BLaER1 (cell line): ENCODE measurements around the gene ESYT3.
"Not testable (repeated sequence)": the region's sequence is repeated elsewhere in the genome, so short reads cannot be mapped to it uniquely, and the experiment has no call there.

Experiments
- H3K27ac ChIP-seq: shearing (Covaris generic); formaldehyde crosslinking; 2 replicates; pipeline ENCODE4 v1.8.1; 2022
- H3K27me3 ChIP-seq: shearing (Covaris generic); formaldehyde crosslinking; 2 replicates; pipeline ENCODE4 v1.8.1; 2022
- H3K36me3 ChIP-seq: shearing (Covaris generic); formaldehyde crosslinking; 2 replicates; pipeline ENCODE4 v1.8.1; 2022
- H3K4me1 ChIP-seq: shearing (Covaris generic); formaldehyde crosslinking; 2 replicates; pipeline ENCODE4 v1.8.1; 2022
- H3K4me2 ChIP-seq: shearing (Covaris generic); formaldehyde crosslinking; 2 replicates; pipeline ENCODE4 v1.8.1; 2022
- H3K4me3 ChIP-seq: shearing (Covaris generic); formaldehyde crosslinking; 2 replicates; pipeline ENCODE4 v1.8.1; 2022
- H3K9ac ChIP-seq: shearing (Covaris generic); formaldehyde crosslinking; 2 replicates; pipeline ENCODE4 v1.8.1; 2022
- H3K9me3 ChIP-seq: shearing (Covaris generic); formaldehyde crosslinking; 2 replicates; pipeline ENCODE4 v1.8.1; 2022
- H4K20me1 ChIP-seq: shearing (Covaris generic); formaldehyde crosslinking; 2 replicates; pipeline ENCODE4 v1.8.1; 2022
- Cebpa-rat ChIP-seq: shearing (Covaris generic); IDR thresholded peaks from 2 replicates; pipeline ENCODE4 v1.8.1; 2022

The ESYT3 gene

DNA sequence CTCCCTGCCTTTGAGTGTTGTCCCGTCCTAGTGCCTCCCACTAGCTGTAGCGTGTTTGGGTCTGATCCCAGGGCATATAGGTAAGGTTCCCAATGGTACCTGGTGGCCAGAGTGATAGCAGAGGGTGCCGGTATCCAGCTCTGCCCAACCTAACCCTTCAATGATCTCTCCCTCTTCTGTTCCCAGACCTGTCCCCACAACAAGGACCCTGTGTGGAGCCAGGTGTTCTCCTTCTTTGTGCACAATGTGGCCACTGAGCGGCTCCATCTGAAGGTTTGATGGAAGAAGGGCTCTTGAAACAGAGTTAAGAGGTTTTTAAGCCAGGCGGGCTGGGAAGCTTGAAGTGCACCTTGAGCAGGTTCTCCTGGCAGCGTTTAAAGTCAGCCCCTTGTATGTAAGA, 35.5 kb downstream of the ESYT3 start:
- Histone ChIP-seq H3K27ac (no peak overlapping the region), H3K9me3 (no peaks in the 10 kb centered on the region), H3K27me3 (no peaks in the 10 kb centered on the region), H3K36me3 (no peaks in the 10 kb centered on the region), H3K9ac (no peak overlapping the region), H4K20me1 (no peaks in the 10 kb centered on the region), H3K4me3 (no peak overlapping the region), H3K4me1 (no peaks in the 10 kb centered on the region), H3K4me2 (no peak overlapping the region)
- TF ChIP-seq Cebpa-rat, result no peak

DNA sequence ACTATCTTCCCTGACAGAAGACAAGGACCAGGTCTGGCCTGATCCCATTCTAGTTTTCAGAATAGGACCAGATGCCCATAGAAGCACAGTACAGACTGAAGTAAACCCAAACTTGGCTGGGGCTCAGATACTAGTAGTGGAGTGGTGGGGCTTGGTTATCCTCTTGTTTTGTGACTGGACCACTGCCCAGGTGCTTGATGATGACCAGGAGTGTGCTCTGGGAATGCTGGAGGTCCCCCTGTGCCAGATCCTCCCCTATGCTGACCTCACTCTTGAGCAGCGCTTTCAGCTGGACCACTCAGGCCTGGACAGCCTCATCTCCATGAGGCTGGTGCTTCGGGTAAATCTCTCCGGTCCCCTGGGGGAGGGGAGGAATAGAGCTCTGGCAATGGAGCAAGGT, 36.3 kb downstream of the ESYT3 start:
- H3K27ac ChIP-seq, result no peak overlapping the region
- H3K36me3 ChIP-seq, result no peaks in the 10 kb centered on the region
- no peak overlapping the region for H3K4me3 ChIP-seq
- H3K27me3 ChIP-seq, result no peaks in the 10 kb centered on the region
- no peak overlapping the region for H3K9ac ChIP-seq
- H4K20me1 ChIP-seq, result no peaks in the 10 kb centered on the region
- no peak for TF ChIP-seq Cebpa-rat
- no peaks in the 10 kb centered on the region for H3K9me3 ChIP-seq
- H3K4me1 ChIP-seq, result no peaks in the 10 kb centered on the region
- H3K4me2 ChIP-seq, result no peak overlapping the region

DNA sequence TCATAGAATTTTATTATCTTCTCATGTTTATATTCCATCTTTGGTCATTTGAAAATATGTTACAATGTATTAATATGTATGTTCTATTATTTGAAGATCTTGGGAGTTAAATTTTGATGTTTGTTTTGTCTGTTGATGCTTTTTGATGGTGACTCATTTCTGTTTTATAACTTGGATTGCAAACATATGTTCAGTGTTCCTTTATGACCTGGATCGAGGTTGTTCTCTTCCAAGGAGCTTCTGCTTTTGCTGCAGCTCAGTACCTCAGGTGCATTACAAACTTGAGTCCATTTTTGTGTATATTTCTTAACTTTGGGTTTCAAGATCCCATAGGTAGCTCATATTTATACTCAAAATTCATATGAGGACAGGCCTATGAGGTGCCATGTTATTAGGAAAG, 37.1 kb downstream of the ESYT3 start:
- Histone ChIP-seq H3K27me3 (no peaks in the 10 kb centered on the region), H4K20me1 (no peaks in the 10 kb centered on the region), H3K27ac (no peak overlapping the region), H3K4me1 (no peaks in the 10 kb centered on the region), H3K4me3 (no peak overlapping the region), H3K4me2 (no peak overlapping the region), H3K9me3 (no peaks in the 10 kb centered on the region), H3K36me3 (no peaks in the 10 kb centered on the region), H3K9ac (no peak overlapping the region)
- no peak for TF ChIP-seq Cebpa-rat

DNA sequence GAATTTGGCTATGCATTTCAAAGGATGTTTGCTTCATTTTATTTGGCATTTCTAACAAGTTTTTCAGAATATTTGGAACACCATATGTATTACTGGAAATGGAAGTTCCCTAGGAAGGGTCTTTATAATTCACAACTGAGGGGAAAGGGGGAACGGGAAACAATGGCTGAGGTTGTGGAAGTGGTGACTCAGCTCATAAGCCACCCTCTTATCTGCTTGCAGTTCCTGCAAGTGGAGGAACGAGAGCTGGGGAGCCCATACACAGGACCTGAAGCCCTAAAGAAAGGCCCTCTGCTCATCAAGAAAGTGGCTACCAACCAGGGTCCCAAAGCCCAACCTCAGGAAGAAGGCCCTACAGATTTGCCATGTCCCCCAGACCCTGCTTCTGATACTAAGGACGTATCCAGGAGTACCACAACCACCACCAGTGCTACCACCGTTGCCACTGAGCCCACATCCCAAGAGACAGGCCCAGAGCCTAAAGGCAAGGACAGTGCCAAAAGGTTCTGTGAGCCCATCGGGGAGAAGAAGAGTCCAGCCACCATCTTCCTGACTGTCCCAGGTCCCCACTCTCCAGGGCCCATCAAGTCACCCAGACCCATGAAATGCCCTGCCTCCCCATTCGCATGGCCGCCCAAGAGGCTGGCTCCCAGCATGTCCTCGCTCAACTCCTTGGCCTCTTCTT, 37.9 kb downstream of the ESYT3 start:
- H3K9ac ChIP-seq, result no peak overlapping the region
- TF ChIP-seq Cebpa-rat, result no peak

DNA sequence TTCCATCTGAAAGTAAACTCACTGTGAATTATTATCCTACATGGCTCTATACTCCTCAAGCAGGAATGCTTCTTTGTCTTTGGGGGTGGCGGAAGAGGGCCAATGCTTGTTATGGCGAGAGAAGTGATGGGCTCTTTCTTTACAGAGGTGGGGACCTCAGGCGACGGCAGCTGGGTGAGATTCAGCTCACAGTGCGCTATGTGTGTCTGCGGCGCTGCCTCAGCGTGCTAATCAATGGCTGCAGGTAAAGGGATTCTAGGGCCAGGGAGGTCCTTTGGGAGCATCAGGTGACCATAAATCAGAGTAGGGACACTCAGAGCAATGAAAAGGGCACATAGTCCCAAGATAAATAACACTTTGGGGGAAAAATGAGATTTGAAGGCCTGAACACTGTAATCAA, 39.0 kb downstream of the ESYT3 start:
- H3K27ac ChIP-seq, result no peak overlapping the region
- H3K4me1 ChIP-seq, result no peaks in the 10 kb centered on the region
- H3K27me3 ChIP-seq, result no peaks in the 10 kb centered on the region
- no peak overlapping the region for H3K4me2 ChIP-seq
- no peaks in the 10 kb centered on the region for H3K9me3 ChIP-seq
- TF ChIP-seq Cebpa-rat, result no peak
- no peak overlapping the region for H3K4me3 ChIP-seq
- H3K36me3 ChIP-seq, result no peaks in the 10 kb centered on the region
- no peaks in the 10 kb centered on the region for H4K20me1 ChIP-seq
- H3K9ac ChIP-seq, result no peak overlapping the region

More for the DNA sequence above, 37.9 kb downstream of the ESYT3 start:
- Histone ChIP-seq H4K20me1 (no peaks in the 10 kb centered on the region), H3K27ac (no peak overlapping the region), H3K36me3 (no peaks in the 10 kb centered on the region), H3K4me2 (no peak overlapping the region), H3K4me3 (no peak overlapping the region), H3K9me3 (no peaks in the 10 kb centered on the region), H3K27me3 (no peaks in the 10 kb centered on the region), H3K4me1 (no peaks in the 10 kb centered on the region)

DNA sequence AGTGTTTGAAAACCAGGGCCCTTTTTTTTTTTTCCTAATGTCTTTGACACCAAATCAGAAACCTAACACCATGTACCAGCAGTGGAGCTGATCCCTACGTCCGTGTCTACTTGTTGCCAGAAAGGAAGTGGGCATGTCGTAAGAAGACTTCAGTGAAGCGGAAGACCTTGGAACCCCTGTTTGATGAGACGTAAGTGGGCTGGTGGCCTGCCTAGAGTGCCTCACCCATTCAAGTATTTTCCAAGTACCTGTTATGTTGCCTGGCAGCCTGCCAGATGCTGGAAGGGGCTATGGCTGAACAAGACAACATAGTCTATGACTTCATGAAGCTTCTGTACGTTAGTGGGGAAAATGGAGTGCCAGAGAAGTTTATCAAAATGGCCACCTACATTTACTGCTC, 39.7 kb downstream of the ESYT3 start:
- Histone ChIP-seq H3K36me3 (no peaks in the 10 kb centered on the region), H3K27me3 (no peaks in the 10 kb centered on the region), H3K27ac (no peak overlapping the region), H3K4me1 (no peaks in the 10 kb centered on the region), H3K9ac (no peak overlapping the region), H3K4me2 (no peak overlapping the region), H3K4me3 (no peak overlapping the region), H3K9me3 (no peaks in the 10 kb centered on the region), H4K20me1 (no peaks in the 10 kb centered on the region)
- no peak for TF ChIP-seq Cebpa-rat

DNA sequence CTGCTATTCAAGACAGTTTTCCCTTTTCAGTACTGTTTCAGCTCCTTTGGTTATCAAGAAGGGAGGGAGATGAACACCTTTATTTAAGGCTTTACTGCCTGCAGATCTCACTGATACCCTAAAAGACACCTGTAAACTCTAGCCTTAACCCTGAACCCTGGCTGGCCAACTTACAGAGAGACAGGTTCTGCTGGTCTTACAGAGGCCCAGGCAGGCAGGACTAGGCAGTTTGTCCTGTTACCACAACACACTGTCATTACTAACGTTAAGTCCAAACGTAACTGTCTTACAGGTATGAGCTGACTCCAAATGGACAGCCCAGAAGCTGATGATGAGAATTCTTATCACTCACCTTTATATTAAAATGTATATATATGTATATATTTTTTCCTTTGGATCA, 42.1 kb downstream of the ESYT3 start:
- no peak overlapping the region for H3K9ac ChIP-seq
- H3K4me1 ChIP-seq, result no peaks in the 10 kb centered on the region
- no peak overlapping the region for H3K27ac ChIP-seq
- no peak for TF ChIP-seq Cebpa-rat
- no peak overlapping the region for H3K4me2 ChIP-seq
- no peak overlapping the region for H3K4me3 ChIP-seq
- no peaks in the 10 kb centered on the region for H3K27me3 ChIP-seq
- H3K9me3 ChIP-seq, result no peaks in the 10 kb centered on the region
- no peaks in the 10 kb centered on the region for H3K36me3 ChIP-seq
- H4K20me1 ChIP-seq, result no peaks in the 10 kb centered on the region

DNA sequence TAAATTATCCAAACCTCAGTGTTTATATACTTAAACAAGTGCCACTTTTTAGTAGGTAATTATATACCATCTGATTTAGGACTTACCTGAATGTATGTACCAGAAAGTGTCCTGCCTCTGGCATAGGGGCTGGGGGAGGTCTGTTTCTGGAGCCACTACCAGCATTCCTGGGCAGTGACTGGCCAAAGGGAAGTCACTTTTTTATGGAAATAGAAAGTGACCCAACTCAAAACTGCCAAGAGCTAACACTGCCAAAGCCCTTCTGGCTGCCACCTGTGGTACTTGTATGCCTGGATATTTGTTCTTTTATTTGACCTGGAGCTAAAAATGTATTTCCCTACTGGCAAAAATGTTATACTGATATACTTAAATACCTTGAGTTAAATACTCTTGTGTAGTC, 42.7 kb downstream of the ESYT3 start:
- no peaks in the 10 kb centered on the region for H3K9me3 ChIP-seq
- H3K9ac ChIP-seq, result no peak overlapping the region
- no peaks in the 10 kb centered on the region for H3K36me3 ChIP-seq
- TF ChIP-seq Cebpa-rat, result no peak
- no peaks in the 10 kb centered on the region for H3K4me1 ChIP-seq
- H3K4me2 ChIP-seq, result no peak overlapping the region
- no peaks in the 10 kb centered on the region for H3K27me3 ChIP-seq
- H3K4me3 ChIP-seq, result no peak overlapping the region
- H4K20me1 ChIP-seq, result no peaks in the 10 kb centered on the region
- no peak overlapping the region for H3K27ac ChIP-seq

DNA sequence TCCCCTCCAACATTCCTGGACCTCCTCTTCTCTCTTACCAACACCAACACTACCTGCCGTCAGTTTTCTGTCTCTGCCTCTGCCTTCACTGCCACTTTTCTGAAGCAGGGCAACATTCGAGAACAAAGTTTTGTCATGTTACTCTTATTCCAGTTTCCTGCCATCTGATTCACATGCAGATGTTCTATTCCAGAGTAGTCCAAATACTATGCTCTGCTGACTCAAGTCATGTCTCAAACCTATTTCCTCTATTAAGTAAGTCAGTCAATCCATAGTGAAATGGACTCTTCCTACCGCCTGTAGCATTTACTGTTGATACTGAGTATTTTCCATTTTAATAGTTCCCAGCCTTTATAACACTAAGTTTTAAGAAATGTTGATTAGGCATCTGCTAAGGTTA, 43.4 kb downstream of the ESYT3 start:
- H3K9ac ChIP-seq, result no peak overlapping the region
- no peaks in the 10 kb centered on the region for H3K4me1 ChIP-seq
- no peaks in the 10 kb centered on the region for H3K9me3 ChIP-seq
- no peak overlapping the region for H3K4me3 ChIP-seq
- H4K20me1 ChIP-seq, result no peaks in the 10 kb centered on the region
- H3K4me2 ChIP-seq, result no peak overlapping the region
- no peaks in the 10 kb centered on the region for H3K36me3 ChIP-seq
- H3K27ac ChIP-seq, result no peak overlapping the region
- H3K27me3 ChIP-seq, result no peaks in the 10 kb centered on the region
- no peak for TF ChIP-seq Cebpa-rat

DNA sequence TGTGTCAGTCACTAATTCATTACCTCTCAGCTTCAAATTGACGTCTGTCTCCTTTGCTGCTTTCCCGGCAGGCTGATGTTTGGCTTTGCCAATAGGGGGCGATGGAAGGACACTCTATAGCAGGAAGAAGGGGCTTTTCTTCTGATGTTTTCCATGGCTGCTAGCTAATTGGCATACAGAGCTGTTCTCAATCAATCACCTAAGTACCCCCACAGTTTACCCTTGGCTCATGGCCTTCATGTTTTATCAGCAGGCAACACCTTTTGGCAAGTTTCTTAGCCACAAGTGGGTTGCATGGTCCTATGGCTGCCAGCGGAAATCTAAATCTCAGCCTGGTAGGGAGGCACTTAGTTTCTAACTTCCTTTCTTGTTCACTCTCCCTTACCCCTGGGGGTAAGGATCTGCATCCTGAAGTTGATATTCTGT, 45.0 kb downstream of the ESYT3 start:
- H3K36me3 ChIP-seq, result no peaks in the 10 kb centered on the region
- no peak overlapping the region for H3K9ac ChIP-seq
- H3K9me3 ChIP-seq, result peaks cover 2% of the 10 kb centered on the region
- H4K20me1 ChIP-seq, result no peaks in the 10 kb centered on the region
- H3K27ac ChIP-seq, result no peak overlapping the region
- H3K4me1 ChIP-seq, result no peaks in the 10 kb centered on the region
- no peak overlapping the region for H3K4me2 ChIP-seq
- TF ChIP-seq Cebpa-rat, result no peak
- H3K27me3 ChIP-seq, result no peaks in the 10 kb centered on the region
- H3K4me3 ChIP-seq, result no peak overlapping the region

DNA sequence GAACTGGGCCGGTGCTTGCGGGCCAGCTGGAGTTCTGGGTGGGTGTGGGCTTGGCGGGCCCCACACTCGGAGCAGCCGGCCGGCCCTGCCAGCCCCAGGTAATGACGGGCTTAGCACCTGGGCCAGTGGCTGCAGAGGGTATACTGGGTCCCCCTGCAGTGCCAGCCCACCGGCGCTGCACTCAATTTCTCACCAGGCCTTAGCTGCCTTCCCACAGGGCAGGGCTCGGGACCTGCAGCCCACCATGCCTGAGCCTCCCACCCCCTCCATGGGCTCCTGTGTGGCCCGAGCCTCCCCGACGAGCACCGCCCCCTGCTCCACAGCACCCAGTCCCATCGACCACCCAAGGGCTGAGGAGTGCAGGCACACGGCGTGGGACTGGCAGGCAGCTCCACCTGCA, 50.3 kb downstream of the ESYT3 start:
- not testable (repeated sequence) for H3K36me3 ChIP-seq, H3K4me1 ChIP-seq, H3K27me3 ChIP-seq, H3K9ac ChIP-seq, H3K4me2 ChIP-seq, H4K20me1 ChIP-seq, H3K4me3 ChIP-seq, H3K27ac ChIP-seq
- H3K9me3 ChIP-seq, result peaks cover 50% of the 10 kb centered on the region

DNA sequence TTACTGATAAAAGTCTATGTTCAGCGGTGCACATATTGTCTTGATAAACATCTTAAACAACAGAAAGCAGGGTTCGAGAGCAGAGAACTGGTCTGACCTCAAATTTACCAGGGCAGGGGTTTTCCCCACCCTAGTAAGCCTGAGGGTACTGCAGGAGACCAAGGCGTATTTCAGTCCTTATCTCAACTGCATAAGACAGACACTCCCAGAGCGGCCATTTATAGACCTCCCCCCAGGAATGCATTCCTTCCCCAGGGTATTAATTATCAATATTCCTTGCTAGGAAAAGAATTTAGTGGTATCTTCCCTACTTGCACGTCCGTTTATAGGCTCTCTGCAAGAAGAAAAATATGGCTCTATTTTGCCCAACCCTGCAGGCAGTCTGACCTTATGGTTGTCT, 52.2 kb downstream of the ESYT3 start:
- not testable (repeated sequence) for H3K27me3 ChIP-seq, H3K27ac ChIP-seq, H3K4me3 ChIP-seq, H4K20me1 ChIP-seq, H3K36me3 ChIP-seq, H3K4me1 ChIP-seq, H3K4me2 ChIP-seq, H3K9ac ChIP-seq
- peaks cover 50% of the 10 kb centered on the region for H3K9me3 ChIP-seq
